Skin of body (tissue), 2 donors: ENCODE measurements around the gene STUM. TPM values are rescaled to one million over a fixed set of nuclear protein-coding genes. Genes with fewer than 3 reads are reported as not detected.
"Not testable (repeated sequence)": the region's sequence is repeated elsewhere in the genome, so short reads cannot be mapped to it uniquely, and the experiment has no call there.

Source experiments
- DNase-seq: peaks from one replicate; lab custom pipeline; 2025; lab: John Stamatoyannopoulos, UW
- total RNA-seq: library from RNA; depleted of rRNA; stranded (reverse); fragments of >200 nt; gene quantifications from one replicate; pipeline ENCODE4 v1.2.3, GENCODE V29; 2014

Gene STUM
- total RNA-seq, 1 donor from 2014 or later: 2.4 TPM

- DNase-seq: no peak
These were observed 88.8 kb downstream of the STUM start for GRCh38 chr1:226637147-226637935.

DNA sequence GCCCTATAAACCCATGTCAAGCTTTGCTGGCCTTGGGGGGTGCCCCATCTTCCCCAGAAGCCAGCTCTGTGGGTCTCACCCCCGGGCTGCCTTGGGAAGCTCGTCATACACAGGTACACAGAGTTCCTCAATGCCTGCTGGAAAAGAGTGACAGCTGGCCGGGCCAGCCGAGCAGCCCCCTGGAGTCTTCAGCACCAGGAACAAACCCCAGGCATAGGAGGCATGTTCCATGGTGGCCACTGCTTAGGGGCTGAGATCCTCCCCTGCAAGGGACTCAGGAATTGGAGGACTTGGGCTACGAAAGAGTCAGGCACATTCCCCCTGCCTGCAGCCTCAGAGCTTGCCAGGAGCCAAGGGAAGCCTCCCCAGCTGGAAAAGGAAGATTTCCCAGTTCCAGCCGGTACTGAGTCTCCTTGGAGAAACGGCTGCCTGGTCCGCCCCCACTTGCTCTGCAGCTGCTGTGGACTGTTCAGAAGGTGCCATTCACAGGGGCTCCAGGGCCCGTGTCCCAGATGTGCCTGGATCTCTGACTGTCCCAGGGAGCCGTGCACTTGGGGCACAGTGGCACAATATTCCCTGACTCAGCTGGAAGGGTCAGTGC lies 89.5 kb downstream of the STUM start:
- DNase-seq: no peak

DNA sequence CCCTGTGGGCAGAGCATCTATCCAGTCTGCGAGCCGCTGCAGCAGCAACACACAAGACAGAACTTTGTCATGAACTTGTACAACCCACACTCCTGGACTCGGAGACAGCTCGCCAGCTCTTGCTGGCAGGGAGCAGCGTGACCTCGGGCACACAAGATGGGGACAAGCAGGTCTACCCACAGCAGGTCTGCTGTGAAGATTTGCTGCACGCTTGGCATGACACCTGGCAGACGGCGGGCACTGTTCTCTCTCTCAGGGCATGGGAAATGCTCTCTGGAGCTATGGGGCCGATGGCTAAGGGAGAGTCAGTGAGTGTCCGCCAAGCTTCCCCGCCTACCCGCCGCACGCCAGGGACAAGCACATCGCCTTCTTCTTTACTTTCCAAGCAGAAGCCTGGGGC lies 90.0 kb downstream of the STUM start:
- DNase-seq: no peak

DNA sequence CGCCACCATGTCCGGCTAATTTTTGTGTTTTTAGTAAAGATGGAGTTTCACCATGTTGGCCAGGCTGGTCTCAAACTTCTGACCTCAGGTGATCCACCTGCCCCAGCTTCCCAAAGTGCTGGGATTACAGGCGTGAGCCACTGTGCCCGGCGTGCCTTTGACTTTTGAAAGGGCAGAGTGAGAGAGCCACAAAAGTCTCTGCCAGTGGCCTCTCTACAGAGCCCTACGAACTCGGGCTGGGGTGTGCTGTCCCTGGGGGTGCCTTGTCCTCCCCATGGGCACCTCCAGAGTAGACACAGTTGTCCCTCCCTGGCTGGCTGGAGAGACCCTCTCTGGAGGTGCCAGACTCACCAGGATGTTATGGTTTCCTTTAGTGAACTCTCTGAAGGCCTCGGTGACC lies 90.6 kb downstream of the STUM start:
- DNase-seq: not testable (repeated sequence)

DNA sequence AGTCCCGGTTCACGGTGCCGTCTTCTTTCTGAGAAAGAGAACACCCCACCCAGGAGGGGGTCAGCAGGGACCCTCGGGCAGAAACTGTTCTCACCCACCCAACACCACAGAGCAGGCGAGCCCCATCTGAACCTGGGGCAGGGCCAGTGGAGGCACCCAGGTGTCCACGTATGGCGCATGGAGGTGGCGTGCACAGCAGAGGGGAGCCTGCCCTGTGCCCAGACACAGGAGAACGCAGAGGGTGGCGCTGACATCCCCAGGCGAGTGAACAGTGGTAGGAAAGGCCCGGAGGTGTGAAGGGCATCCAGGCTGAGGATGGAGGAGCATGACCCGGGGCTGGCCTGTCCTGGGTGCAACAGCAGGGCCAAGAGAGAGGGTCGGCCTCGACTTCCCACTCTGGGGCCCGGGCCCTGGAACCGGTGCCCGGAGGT lies 91.1 kb downstream of the STUM start:
- DNase-seq: no peak

GRCh38 chr1:226640321-226641136 lies 92.0 kb downstream of the STUM start:
- no peak for DNase-seq

GRCh38 chr1:226641671-226642231 lies 93.2 kb downstream of the STUM start:
- DNase-seq: no peak

DNA sequence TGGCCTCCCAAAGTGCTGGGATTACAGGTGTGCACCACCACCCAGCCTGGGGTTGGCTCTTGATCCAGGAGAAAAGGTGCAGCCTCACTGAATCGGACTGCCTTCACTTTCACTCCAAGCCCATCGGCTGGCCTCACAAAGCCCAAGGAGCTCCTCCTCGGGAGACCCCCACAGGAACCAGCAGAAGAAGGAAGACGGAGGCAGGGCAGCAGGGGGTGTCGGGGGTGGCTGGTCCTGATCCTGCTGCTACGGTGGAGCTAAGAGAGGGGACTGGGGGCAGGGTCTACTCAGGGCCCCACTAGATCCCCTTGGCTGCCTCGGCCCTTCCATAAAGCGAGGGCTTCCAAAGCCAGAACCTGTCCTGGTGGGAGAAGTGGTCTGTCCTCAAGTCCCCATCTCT lies 93.9 kb downstream of the STUM start:
- no peak for DNase-seq

GRCh38 chr1:226643177-226643576 lies 94.6 kb downstream of the STUM start:
- DNase-seq: no peak

DNA sequence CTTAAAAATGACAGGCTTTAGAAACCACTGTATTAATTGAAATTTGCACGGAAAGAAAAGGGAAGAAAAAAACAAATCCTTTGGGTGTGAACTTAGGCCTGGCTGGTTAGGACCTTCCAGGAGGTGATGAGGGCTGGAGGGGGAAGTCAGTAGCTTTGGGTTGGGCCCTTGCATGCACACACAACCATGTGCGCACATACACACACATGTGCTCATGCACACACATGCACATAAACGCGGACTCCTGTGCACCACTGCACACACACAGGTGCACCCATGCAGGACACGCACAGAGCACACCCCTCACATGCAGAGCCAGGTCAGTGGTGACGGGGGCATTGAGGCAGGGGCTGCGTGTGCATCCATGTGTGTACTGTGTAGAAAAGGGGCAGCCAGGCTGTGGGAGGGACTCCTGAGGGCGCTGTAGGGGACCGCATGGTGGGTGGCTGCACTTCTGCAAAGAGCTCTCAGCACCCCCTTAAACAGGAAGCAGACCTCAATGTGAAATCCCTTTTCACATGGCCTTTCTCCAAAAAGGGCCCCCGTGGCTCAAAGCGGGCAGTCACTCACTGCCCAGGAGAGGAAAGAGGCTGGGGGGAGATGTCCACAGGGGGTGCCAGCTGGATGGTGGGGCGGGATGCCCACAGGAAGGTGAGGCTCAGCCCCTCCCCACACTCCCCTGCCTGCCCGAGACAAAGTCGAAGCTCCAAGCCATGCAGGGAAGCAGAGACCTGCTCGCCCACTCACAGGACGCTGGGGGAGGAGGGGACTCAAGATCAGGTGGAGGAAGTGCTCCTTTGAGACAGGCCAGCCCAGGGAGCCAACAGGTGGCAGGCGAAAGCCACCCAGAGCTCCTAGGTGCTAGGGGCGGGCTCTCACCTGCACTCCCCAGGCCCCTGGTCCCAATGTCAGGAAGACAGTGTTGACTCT lies 95.3 kb downstream of the STUM start:
- no peak for DNase-seq

DNA sequence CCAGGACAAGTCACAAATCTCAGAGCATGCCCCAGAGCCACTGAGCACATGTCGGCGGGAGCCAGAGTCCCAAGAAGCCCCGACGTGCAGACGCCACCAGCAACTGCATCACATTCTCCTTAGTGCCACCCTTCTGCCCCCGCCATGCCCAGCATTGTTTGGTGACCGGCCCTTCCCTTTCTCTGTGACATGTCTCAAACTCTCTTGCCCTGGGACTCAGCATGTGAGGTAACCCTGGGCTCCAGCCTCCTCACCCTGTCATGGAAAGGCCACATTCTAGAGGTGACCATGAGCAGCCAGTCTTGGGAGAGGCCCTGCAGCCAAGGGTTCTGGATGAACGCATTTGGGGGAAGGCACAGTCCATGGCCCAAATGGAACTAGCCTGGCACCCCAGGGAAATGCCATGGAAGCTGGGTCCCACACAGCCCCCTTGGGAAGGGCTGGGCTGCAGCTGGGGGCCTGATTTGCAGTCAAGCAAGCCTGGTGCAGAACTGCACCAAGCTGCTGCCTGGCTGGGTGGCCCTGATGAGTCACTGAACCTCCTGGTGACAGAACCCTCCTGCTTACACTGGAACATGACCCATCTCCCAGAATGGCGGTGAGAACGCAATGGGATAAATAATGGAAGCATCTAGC lies 96.1 kb downstream of the STUM start:
- DNase-seq: no peak

DNA sequence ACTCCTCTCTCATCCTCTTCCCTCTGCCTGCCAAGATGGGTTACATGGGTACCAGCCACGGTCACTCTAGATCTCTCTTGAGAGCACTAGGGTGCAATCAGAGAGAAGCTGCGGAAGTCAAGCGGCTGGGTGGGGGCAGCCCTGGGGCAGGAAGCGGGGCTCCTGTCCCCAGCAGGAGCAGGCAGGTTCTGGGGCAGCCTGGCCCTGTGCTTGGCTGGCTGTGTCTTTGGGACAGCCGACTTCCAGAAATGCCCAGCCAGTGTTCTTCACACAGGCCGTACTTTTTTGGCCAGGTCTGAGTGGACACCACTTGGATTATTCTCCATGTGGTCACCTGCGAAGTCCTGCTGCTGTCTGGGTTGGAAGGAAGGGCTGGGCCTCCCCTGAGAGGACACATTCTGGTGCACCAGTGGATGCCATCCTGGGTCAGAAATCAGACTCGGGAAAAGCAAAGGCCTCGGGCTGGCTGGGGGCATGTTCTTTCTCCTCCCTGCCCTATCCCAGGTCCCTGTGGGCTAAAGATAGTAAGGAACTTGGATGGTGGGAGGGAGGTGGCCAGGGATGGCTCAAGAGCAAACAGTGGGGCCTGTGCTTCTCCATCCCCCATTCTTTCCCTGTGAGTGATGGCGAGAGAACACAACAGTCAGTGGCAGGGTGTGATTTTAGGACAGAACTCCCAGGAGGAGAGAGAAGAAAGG lies 96.9 kb downstream of the STUM start:
- DNase-seq: no peak

DNA sequence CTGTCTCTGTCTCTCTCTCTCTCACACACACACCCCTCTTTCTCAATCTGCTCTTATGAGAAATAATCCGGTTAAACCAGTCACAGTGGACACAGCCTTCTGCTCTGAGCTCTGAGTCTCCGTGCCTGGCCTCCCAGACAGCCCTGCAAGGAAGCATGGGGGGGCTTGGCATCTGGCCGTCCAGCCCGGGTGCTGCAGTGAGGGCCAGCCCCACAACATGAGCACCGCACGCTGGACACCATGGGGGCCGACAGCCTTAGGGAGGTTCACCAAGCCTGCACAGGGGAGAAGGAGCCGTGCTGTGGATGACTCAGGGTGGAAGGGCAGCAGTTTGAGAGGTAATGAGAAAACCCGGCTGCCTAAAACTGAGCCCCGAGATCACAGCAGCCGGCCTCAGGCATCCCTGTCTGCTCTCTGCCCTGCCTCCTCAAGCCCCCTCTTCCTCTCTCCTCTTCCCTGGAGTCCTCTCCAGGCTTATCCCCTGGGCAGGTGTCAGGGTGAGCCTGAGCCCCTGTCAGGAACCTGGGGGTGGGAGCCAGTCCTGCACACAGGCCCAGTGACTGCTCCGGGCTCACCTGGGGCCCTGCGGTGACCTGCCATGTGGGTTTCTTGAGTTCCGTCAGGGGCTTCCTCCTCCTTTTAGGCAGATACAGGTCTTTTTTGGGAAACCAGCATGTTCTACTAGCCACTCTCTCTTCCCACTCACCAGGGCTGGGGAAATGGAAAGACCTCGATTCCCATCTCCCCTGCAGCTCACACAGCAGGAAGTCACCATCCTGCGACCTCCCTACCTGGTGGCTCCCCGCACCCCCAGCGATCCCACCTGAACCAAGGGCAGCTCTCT lies 97.7 kb downstream of the STUM start:
- DNase-seq: no peak

DNA sequence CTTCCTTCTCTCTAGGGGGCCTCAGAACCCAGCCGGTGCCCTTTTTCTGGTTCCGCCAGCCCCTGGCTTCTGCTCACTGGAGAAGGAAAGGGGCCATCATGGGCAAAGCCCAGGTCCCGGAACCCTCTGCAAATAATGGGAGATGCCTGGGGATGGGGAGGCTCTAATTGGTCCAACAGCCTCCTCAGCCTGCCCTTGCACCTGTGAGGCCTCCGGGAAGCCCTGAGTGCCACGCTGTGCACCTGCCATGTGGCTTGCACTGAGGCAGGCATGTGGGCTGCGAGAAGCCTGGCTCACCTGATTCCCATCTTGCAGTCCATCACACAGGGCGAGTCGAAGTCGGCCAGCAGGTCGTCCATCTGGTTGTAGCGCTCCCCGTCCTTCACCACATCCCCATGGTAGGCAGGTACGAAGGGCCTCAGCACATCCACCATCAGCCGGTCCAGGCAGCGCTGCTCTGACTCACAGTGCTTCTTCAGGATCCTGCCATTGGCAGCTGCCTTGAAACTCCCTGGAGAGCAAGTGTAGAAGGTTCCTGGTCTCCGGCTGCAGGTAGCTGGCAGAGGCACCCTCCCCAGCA lies 98.4 kb downstream of the STUM start:
- DNase-seq: no peak

GRCh38 chr1:226647719-226648118 lies 99.2 kb downstream of the STUM start:
- no peak for DNase-seq

- no peak for DNase-seq
These were observed 99.9 kb downstream of the STUM start for GRCh38 chr1:226648421-226648820.

DNA sequence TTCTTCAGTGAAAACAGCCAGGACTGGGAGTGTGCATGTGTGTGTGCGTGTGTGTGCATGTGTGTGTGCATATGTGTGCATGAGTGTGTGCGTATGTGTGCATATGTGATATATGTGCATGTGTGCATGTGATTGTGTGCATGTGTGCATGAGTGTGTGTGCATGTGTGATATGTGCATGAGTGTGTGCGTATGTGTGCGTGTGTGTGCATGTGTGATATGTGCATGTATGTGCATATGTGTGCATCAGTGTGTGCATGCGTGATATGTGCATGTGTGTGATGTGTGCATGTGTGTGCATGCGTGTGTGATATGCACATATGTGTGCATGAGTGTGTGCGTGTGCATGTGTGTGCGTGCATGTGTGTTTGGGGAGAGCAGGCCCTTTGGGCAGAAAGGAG lies 100.7 kb downstream of the STUM start:
- no peak for DNase-seq

GRCh38 chr1:226649780-226650179 lies 101.2 kb downstream of the STUM start:
- DNase-seq: no peak
